Neural crest cell (in vitro differentiated cells): ENCODE data around the gene SMCP. TPM values are rescaled to one million over a fixed set of nuclear protein-coding genes. Genes with fewer than 3 reads are reported as not detected.

Experiments used
- DNase-seq: peaks from one replicate; pipeline ENCODE4 v3.0.0; 2021; ENCODE audit warnings: low read depth, mixed read lengths, low spot score
- H3K27ac Mint-ChIP-seq: one replicate; pipeline ENCODE4 v1.8.0; 2021; ENCODE audit warnings: mild to moderate bottlenecking, mixed read lengths; ENCODE audit not compliant: unreplicated experiment
- H3K27me3 Mint-ChIP-seq: 2 replicates; pipeline ENCODE4 v1.8.0; 2021; ENCODE audit warnings: low read depth, mild to moderate bottlenecking, mixed read lengths
- H3K36me3 Mint-ChIP-seq: 2 replicates; pipeline ENCODE4 v1.8.0; 2021; ENCODE audit warnings: low read depth, mild to moderate bottlenecking, mixed read lengths
- H3K4me1 Mint-ChIP-seq: 2 replicates; pipeline ENCODE4 v1.8.0; 2021; ENCODE audit warnings: mixed read lengths
- H3K4me3 Mint-ChIP-seq: one replicate; pipeline ENCODE4 v1.8.0; 2021; ENCODE audit warnings: mild to moderate bottlenecking, mixed read lengths
- H3K9me3 Mint-ChIP-seq: 2 replicates; pipeline ENCODE4 v1.8.0; 2021; ENCODE audit warnings: mixed read lengths
- total RNA-seq: library from RNA; stranded (reverse); gene quantifications from 2 replicates; pipeline ENCODE4 v1.2.1, GENCODE V29; 2021
- TF ChIP-seq, protein P1 (sequence below): fragments of 200-600 bp; sonication (generic); conservative IDR thresholded peaks from 2 replicates; pipeline ENCODE4 v1.5.0; 2021; ENCODE audit warnings: antibody characterized with exemption, mild to moderate bottlenecking

Gene SMCP
- total RNA-seq, 1 donor from 2014 or later, result not detected

DNA sequence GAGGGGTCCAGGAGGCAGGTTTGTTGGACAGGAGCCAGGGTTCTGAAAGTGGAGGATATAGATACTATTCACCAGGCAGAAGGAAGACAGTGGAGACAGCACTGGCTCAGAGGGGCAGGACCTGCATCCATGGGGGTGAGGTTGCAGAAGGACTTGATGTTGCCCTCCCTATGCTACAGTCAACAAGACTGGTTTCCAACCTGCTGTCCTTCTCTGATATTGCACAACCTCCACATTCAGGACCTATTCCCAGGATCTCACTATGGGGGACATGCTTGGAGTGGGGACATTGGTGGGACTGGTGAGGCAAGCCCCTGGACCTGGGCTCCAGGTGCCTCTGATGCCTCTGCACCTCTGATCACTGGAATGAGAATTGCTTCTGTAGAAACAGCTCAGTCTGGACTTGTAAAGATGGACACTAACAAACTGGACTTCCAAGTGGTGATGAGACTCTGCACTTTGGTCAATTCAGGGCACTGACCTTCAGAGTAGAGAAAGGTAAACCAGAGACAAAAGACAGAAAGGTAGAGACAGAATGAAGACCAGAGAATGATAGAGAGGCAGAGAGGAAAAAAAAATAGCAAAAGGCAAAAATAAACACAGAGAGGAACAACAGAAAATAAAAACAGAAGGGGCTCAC lies 1.6 kb downstream of the SMCP start:
- TF ChIP-seq, protein P1, sequence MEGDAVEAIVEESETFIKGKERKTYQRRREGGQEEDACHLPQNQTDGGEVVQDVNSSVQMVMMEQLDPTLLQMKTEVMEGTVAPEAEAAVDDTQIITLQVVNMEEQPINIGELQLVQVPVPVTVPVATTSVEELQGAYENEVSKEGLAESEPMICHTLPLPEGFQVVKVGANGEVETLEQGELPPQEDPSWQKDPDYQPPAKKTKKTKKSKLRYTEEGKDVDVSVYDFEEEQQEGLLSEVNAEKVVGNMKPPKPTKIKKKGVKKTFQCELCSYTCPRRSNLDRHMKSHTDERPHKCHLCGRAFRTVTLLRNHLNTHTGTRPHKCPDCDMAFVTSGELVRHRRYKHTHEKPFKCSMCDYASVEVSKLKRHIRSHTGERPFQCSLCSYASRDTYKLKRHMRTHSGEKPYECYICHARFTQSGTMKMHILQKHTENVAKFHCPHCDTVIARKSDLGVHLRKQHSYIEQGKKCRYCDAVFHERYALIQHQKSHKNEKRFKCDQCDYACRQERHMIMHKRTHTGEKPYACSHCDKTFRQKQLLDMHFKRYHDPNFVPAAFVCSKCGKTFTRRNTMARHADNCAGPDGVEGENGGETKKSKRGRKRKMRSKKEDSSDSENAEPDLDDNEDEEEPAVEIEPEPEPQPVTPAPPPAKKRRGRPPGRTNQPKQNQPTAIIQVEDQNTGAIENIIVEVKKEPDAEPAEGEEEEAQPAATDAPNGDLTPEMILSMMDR, result no peak
- Mint-ChIP-seq H3K36me3 (no peaks in the 10 kb centered on the region), H3K4me3 (no peak overlapping the region), H3K27me3 (no peaks in the 10 kb centered on the region), H3K27ac (no peak overlapping the region), H3K4me1 (no peaks in the 10 kb centered on the region), H3K9me3 (peaks cover 9% of the 10 kb centered on the region)
- DNase-seq, result no peak

- H3K4me3 Mint-ChIP-seq, result no peak overlapping the region
- H3K36me3 Mint-ChIP-seq, result no peaks in the 10 kb centered on the region
- no peaks in the 10 kb centered on the region for H3K27me3 Mint-ChIP-seq
- DNase-seq, result no peak
- TF ChIP-seq, protein P1, result no peak
- H3K27ac Mint-ChIP-seq, result no peak overlapping the region
- H3K4me1 Mint-ChIP-seq, result no peaks in the 10 kb centered on the region
- H3K9me3 Mint-ChIP-seq, result peaks cover 9% of the 10 kb centered on the region
Measured at GRCh38 chr1:152880316-152880715, 2.2 kb downstream of the SMCP start.

- Mint-ChIP-seq H3K9me3 (peaks cover 9% of the 10 kb centered on the region), H3K36me3 (no peaks in the 10 kb centered on the region), H3K27ac (no peak overlapping the region), H3K27me3 (no peaks in the 10 kb centered on the region), H3K4me1 (no peaks in the 10 kb centered on the region), H3K4me3 (no peak overlapping the region)
- TF ChIP-seq, protein P1, result no peak
- DNase-seq, result no peak
Measured at GRCh38 chr1:152880907-152881306, 2.8 kb downstream of the SMCP start.

GRCh38 chr1:152884085-152884484 lies 6.0 kb downstream of the SMCP start:
- no peak overlapping the region for H3K4me3 Mint-ChIP-seq
- H3K36me3 Mint-ChIP-seq, result no peaks in the 10 kb centered on the region
- no peaks in the 10 kb centered on the region for H3K4me1 Mint-ChIP-seq
- no peak overlapping the region for H3K27ac Mint-ChIP-seq
- TF ChIP-seq, protein P1, result no peak
- peaks cover 5% of the 10 kb centered on the region for H3K9me3 Mint-ChIP-seq
- no peaks in the 10 kb centered on the region for H3K27me3 Mint-ChIP-seq
- no peak for DNase-seq

GRCh38 chr1:152884506-152884905 lies 6.4 kb downstream of the SMCP start:
- Mint-ChIP-seq H3K36me3 (no peaks in the 10 kb centered on the region), H3K4me1 (no peaks in the 10 kb centered on the region), H3K27me3 (no peaks in the 10 kb centered on the region), H3K9me3 (peaks cover 5% of the 10 kb centered on the region), H3K27ac (no peak overlapping the region), H3K4me3 (no peak overlapping the region)
- no peak for DNase-seq
- TF ChIP-seq, protein P1, result no peak
